ENCODE measurements around the gene ASB5. TPM values are rescaled to one million over a fixed set of nuclear protein-coding genes. Genes with fewer than 3 reads are reported as not detected.

The ASB5 gene
- polyA plus RNA-seq, 1 donor (not counting 4 experiments of a cell fraction or from before 2014, with no cell fraction given), result not detected

DNA sequence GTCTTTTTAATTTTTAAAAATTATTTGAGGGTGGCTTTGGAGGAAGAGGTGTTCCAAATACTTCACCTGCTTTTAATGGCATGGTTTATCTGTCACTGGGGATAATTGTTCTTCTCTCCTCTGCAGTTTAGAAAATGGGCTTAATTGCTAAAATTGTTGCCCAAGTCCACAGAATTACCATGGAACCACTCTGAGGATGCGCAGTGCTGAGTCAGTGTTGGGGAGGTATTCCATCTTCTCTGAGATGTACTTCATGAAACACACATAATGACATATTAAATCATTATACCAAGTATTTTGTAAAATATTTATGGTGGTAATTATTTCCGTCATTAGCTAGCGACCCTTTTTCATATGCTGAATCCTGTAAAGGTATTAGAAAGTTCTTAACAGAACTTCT, 8.0 kb downstream of the ASB5 start:
- H3K4me1 ChIP-seq (ENCODE audit: control insufficient read depth, extremely low read depth, insufficient read depth, low read length), result peaks cover 3% of the 10 kb centered on the region
- H3K9ac ChIP-seq (ENCODE audit: control insufficient read depth, extremely low read depth, insufficient read depth, low read length), result no peak overlapping the region
- dilution Hi-C loops (cut with MboI; ENCODE audit: extremely low pct_ligation_motif_present, low sequenced_read_pairs), result no loop called here
- FAIRE-seq (no peak), DNase-seq (ENCODE audit: low read depth, low spot score) (no peak)
- H2AFZ ChIP-seq (ENCODE audit: control insufficient read depth, low read length), result no peak overlapping the region
- H3K9me3 ChIP-seq (ENCODE audit: control insufficient read depth, low read depth, low read length), result no peaks in the 10 kb centered on the region
- H4K20me1 ChIP-seq (ENCODE audit: control insufficient read depth, extremely low read depth, insufficient read depth, low read length), result no peaks in the 10 kb centered on the region
- H3K27ac ChIP-seq (ENCODE audit: control insufficient read depth, insufficient read depth, low read length), result no peak overlapping the region
- H3K27me3 ChIP-seq (ENCODE audit: control insufficient read depth, extremely low read depth, insufficient read depth, low read length), result no peaks in the 10 kb centered on the region
- no peaks in the 10 kb centered on the region for H3K9me1 ChIP-seq (ENCODE audit: control insufficient read depth, extremely low read depth, insufficient read depth, low read length)
- no peak for TF ChIP-seq EZH2 (IDR thresholded peaks at IDR 0.05; ENCODE audit: low read length)
- TF ChIP-seq, protein P1, sequence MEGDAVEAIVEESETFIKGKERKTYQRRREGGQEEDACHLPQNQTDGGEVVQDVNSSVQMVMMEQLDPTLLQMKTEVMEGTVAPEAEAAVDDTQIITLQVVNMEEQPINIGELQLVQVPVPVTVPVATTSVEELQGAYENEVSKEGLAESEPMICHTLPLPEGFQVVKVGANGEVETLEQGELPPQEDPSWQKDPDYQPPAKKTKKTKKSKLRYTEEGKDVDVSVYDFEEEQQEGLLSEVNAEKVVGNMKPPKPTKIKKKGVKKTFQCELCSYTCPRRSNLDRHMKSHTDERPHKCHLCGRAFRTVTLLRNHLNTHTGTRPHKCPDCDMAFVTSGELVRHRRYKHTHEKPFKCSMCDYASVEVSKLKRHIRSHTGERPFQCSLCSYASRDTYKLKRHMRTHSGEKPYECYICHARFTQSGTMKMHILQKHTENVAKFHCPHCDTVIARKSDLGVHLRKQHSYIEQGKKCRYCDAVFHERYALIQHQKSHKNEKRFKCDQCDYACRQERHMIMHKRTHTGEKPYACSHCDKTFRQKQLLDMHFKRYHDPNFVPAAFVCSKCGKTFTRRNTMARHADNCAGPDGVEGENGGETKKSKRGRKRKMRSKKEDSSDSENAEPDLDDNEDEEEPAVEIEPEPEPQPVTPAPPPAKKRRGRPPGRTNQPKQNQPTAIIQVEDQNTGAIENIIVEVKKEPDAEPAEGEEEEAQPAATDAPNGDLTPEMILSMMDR (optimal IDR thresholded peaks at IDR 0.05 in 1 of 3, IDR thresholded peaks at IDR 0.05 in 1 of 3, conservative IDR thresholded peaks at IDR 0.05 in 1 of 3; ENCODE audit: extremely low read depth in 1 of 3, insufficient read depth in 2 of 3, low read length in 3 of 3), result no peak
- no peaks in the 10 kb centered on the region for H3K36me3 ChIP-seq (ENCODE audit: control insufficient read depth in 2 of 2, extremely low read depth in 1 of 2, insufficient read depth in 2 of 2, low read length in 2 of 2)
- H3K79me2 ChIP-seq (ENCODE audit: control insufficient read depth, insufficient read depth, low read length), result no peaks in the 10 kb centered on the region
- no peak overlapping the region for H3K4me2 ChIP-seq (ENCODE audit: control insufficient read depth, extremely low read depth, insufficient read depth, low read depth, low read length)
- H3K4me3 ChIP-seq (ENCODE audit: control insufficient read depth in 2 of 3, extremely low read depth in 1 of 3, insufficient read depth in 2 of 3, low read depth in 1 of 3, low read length in 3 of 3), result no peak overlapping the region

DNA sequence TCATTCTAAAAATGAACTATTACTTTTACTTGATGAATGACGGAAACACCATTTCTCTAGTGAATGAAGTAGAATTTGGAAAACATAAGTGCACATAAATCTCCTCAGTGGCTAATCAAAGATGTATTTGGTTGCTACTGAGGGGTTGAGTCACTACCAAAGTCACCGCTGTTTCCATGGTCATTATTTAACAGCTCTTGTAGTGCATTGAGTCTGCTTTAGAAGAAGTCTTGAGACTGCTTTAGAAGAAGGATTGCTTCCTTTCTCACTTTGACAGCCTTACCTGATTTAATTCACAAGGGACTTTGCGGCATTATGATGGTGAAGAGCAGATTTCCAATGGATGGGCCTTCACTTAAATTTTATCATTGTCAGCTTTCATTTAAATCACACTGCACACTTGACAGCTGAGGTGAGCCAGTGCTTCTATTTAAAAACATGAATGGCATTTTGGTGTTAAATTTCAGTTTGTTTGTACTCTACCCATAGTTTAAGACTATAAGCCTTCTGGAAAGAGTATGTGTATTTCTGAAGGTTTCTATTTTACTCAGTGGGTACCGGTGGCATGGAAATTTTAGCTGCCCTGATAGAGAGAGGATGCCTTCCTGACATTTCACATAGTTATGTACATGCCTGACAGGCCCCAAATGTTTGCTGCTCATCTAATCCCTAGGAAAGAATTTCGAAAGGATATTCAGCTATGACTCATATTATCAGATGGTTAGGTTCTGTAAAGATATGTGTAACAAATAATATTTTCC, 9.5 kb downstream of the ASB5 start:
- Histone ChIP-seq H4K20me1 (ENCODE audit: control insufficient read depth, extremely low read depth, insufficient read depth, low read length) (no peaks in the 10 kb centered on the region), H3K9me1 (ENCODE audit: control insufficient read depth, extremely low read depth, insufficient read depth, low read length) (no peaks in the 10 kb centered on the region), H3K9me3 (ENCODE audit: control insufficient read depth, low read depth, low read length) (no peaks in the 10 kb centered on the region), H3K27me3 (ENCODE audit: control insufficient read depth, extremely low read depth, insufficient read depth, low read length) (no peaks in the 10 kb centered on the region), H3K36me3 (ENCODE audit: control insufficient read depth in 2 of 2, extremely low read depth in 1 of 2, insufficient read depth in 2 of 2, low read length in 2 of 2) (no peaks in the 10 kb centered on the region), H3K9ac (ENCODE audit: control insufficient read depth, extremely low read depth, insufficient read depth, low read length) (no peak overlapping the region), H3K4me2 (ENCODE audit: control insufficient read depth, extremely low read depth, insufficient read depth, low read depth, low read length) (no peak overlapping the region), H3K4me1 (ENCODE audit: control insufficient read depth, extremely low read depth, insufficient read depth, low read length) (peaks cover 3% of the 10 kb centered on the region), H3K79me2 (ENCODE audit: control insufficient read depth, insufficient read depth, low read length) (no peaks in the 10 kb centered on the region), H3K27ac (ENCODE audit: control insufficient read depth, insufficient read depth, low read length) (no peak overlapping the region), H3K4me3 (ENCODE audit: control insufficient read depth in 2 of 3, extremely low read depth in 1 of 3, insufficient read depth in 2 of 3, low read depth in 1 of 3, low read length in 3 of 3) (no peak overlapping the region), H2AFZ (ENCODE audit: control insufficient read depth, low read length) (no peak overlapping the region)
- dilution Hi-C loops (cut with MboI; ENCODE audit: extremely low pct_ligation_motif_present, low sequenced_read_pairs), result no loop called here
- TF ChIP-seq, protein P1 (optimal IDR thresholded peaks at IDR 0.05 in 1 of 3, IDR thresholded peaks at IDR 0.05 in 1 of 3, conservative IDR thresholded peaks at IDR 0.05 in 1 of 3; ENCODE audit: extremely low read depth in 1 of 3, insufficient read depth in 2 of 3, low read length in 3 of 3), result no peak
- no peak for TF ChIP-seq EZH2 (IDR thresholded peaks at IDR 0.05; ENCODE audit: low read length)
- no peak for DNase-seq (ENCODE audit: low read depth, low spot score)
- no peak for FAIRE-seq

Data from keratinocyte (primary cell).